Stimulated activated CD4-positive, alpha-beta T cell treated with anti-CD3 and anti-CD28 coated beads, Interleukin-12 subunit alpha, Interleukin-12 subunit beta, amount 100 ng/mL, for 48 hours (primary cell): ENCODE results near the gene CADM2.

Experiments
- DNase-seq, 3 donors: peaks; one replicate each; pipeline ENCODE4 v3.0.0-alpha.2; 2020; ENCODE audit warnings: low read depth in 2 of 3, low spot score in 1 of 3

The CADM2 gene

GRCh38 chr3:86104154-86104553, 1145.4 kb downstream of the CADM2 start:
- DNase-seq = no peak

- DNase-seq = no peak
Observed at GRCh38 chr3:86109434-86109833, 1150.6 kb downstream of the CADM2 start.
